Gastroesophageal sphincter (tissue), 3 donors: ENCODE measurements around the gene NDP.

ENCODE experiments used
- CTCF ChIP-seq, 4 experiments: fragments of 200-600 bp in 2 of 4; fragments of 450-650 bp in 2 of 4; sonication (generic) in 1 of 4; IDR thresholded peaks; one replicate each; pipeline ENCODE4 v1.5.1; 2017 to 2019; ENCODE audit warnings: antibody characterized with exemption in 4 of 4, mild to moderate bottlenecking in 2 of 4, moderate library complexity in 2 of 4
- POLR2A ChIP-seq, 2 donors: fragments of 450-650 bp; IDR thresholded peaks; one replicate each; pipeline ENCODE4 v1.6.1; 2017; ENCODE audit warnings: antibody characterized with exemption in 2 of 2, mild to moderate bottlenecking in 2 of 2, moderate library complexity in 1 of 2
- POLR2AphosphoS5 ChIP-seq: sonication (generic); formaldehyde crosslinking; IDR thresholded peaks from one replicate; pipeline ENCODE4 v1.6.1; 2017; ENCODE audit warnings: antibody characterized with exemption

GRCh38 chrX:44020693-44021092, 47.5 kb upstream of the NDP start:
- TF ChIP-seq CTCF (IDR thresholded peaks at IDR 0.05) (no peak), POLR2AphosphoS5 (no peak), POLR2A (IDR thresholded peaks at IDR 0.05) (no peak)
